Neural progenitor cell (in vitro differentiated cells): ENCODE results near the gene ALG12. TPM values are rescaled to one million over a fixed set of nuclear protein-coding genes. Genes with fewer than 3 reads are reported as not detected.

Experiments used
- DNase-seq: peaks from one replicate; pipeline ENCODE4 v3.0.0-alpha.2; 2016; ENCODE audit warnings: low spot score
- H2AFZ ChIP-seq: fragments of 200-600 bp; sonication (generic); replicated peaks from 2 replicates; pipeline ENCODE4 v1.6.1; 2016; ENCODE audit warnings: antibody characterized with exemption
- H3F3A ChIP-seq: fragments of 200-600 bp; sonication (generic); 2 replicates; pipeline ENCODE4 v1.6.1; 2016; ENCODE audit warnings: antibody characterized with exemption, low read depth
- H3K27ac ChIP-seq: fragments of 200-600 bp; sonication (generic); 2 replicates; pipeline ENCODE4 v1.5.1; 2016; ENCODE audit warnings: mild to moderate bottlenecking
- H3K27me3 ChIP-seq: fragments of 200-600 bp; sonication (generic); 2 replicates; pipeline ENCODE4 v1.6.1; 2016; ENCODE audit warnings: mild to moderate bottlenecking, moderate library complexity
- H3K36me3 ChIP-seq: fragments of 200-600 bp; sonication (generic); 2 replicates; pipeline ENCODE4 v1.5.1; 2016
- H3K4me1 ChIP-seq: fragments of 200-600 bp; sonication (generic); 2 replicates; pipeline ENCODE4 v1.6.1; 2016; ENCODE audit warnings: mixed run types
- H3K4me2 ChIP-seq: fragments of 200-600 bp; sonication (generic); 2 replicates; pipeline ENCODE4 v1.6.1; 2016
- H3K4me3 ChIP-seq: fragments of 200-600 bp; sonication (generic); 2 replicates; pipeline ENCODE4 v1.5.1; 2016
- H3K79me2 ChIP-seq: fragments of 200-600 bp; sonication (generic); 2 replicates; pipeline ENCODE4 v1.6.1; 2016; ENCODE audit warnings: low read depth
- H3K9ac ChIP-seq: fragments of 200-600 bp; sonication (generic); 2 replicates; pipeline ENCODE4 v1.6.1; 2016
- H3K9me3 ChIP-seq: fragments of 200-600 bp; sonication (generic); 2 replicates; pipeline ENCODE4 v1.5.1; 2016; ENCODE audit warnings: low read depth
- H4K20me1 ChIP-seq: fragments of 200-600 bp; sonication (generic); 2 replicates; pipeline ENCODE4 v1.6.1; 2016; ENCODE audit warnings: low read depth
- H3K27ac Mint-ChIP-seq: 3 replicates; pipeline ENCODE4 v1.8.0; 2021; ENCODE audit warnings: mixed read lengths
- H3K27me3 Mint-ChIP-seq: 2 replicates; pipeline ENCODE4 v1.8.0; 2022; ENCODE audit warnings: low read depth, mild to moderate bottlenecking, inconsistent platforms, moderate library complexity, mixed read lengths; ENCODE audit not compliant: insufficient read depth
- H3K36me3 Mint-ChIP-seq: 3 replicates; pipeline ENCODE4 v1.8.0; 2021; ENCODE audit warnings: mixed read lengths
- H3K4me1 Mint-ChIP-seq: 3 replicates; pipeline ENCODE4 v1.8.0; 2021; ENCODE audit warnings: mixed read lengths
- H3K4me3 Mint-ChIP-seq: 3 replicates; pipeline ENCODE4 v1.8.0; 2021; ENCODE audit warnings: mild to moderate bottlenecking, moderate library complexity, mixed read lengths
- H3K9me3 Mint-ChIP-seq: 3 replicates; pipeline ENCODE4 v1.8.0; 2020; ENCODE audit warnings: mixed read lengths
- EZH2 ChIP-seq: fragments of 200-600 bp; sonication (generic); IDR thresholded peaks from 2 replicates; pipeline ENCODE4 v1.6.1; 2017; ENCODE audit warnings: antibody characterized with exemption, mild to moderate bottlenecking, moderate library complexity
- EZH2phosphoT487 ChIP-seq: fragments of 200-600 bp; sonication (generic); IDR thresholded peaks from 2 replicates; pipeline ENCODE4 v1.6.1; 2017; ENCODE audit warnings: antibody characterized with exemption
- total RNA-seq: library from RNA; depleted of rRNA; stranded (reverse); fragments of >200 nt; gene quantifications from 2 replicates; pipeline ENCODE4 v1.2.3, GENCODE V29; 2015; ENCODE audit warnings: low replicate concordance
- TF ChIP-seq, protein P1 (sequence below): fragments of 200-600 bp; sonication (generic); IDR thresholded peaks from 2 replicates; pipeline ENCODE4 v1.5.1; 2017; ENCODE audit warnings: antibody characterized with exemption, mild to moderate bottlenecking

The ALG12 gene
- total RNA-seq, 1 donor from 2014 or later = 4.9 TPM

DNA sequence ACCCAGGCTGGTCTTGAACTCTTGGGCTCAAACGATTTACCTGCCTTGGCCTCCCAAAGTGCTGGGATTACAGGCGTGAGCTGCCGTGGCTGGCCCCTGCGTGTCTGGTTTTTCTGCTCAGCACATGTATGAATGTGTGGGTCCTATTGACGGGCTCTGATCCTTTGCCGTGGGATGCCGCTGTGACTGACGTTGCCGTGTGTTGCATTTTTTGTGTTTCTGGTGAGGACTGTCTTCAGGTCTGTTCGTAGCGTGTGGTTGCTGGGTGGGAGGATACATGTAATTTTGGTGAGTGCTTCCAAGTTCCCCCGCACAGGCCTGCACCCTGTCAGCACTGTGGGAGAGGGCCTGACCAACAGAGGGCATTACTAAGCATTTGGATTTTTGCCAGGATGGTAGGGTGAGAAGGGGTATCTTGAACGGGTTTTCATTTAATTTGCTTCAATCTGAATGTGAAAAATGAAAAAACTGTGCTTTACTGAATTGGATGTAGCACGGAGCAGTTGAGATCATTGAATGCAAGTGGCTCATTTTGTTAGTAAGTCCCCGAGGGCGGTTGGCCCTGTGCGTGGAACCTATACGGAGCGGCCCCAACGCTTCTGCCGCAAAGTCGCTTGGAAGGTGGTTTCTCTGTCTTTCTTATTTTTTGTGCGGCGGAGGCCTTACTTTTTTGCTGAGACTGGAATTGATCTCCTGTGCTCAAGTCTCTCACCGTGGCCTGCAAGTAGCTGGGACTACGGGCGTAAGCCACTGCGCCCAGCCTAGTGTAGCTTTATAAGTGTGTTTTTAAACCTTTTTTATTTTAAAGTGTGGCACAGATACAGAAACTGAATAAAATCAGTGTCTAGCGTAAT, 56.4 kb downstream of the ALG12 start:
- Histone ChIP-seq H3K27me3 (no peaks in the 10 kb centered on the region), H3K9me3 (peaks cover 4% of the 10 kb centered on the region), H3K79me2 (peaks cover 99% of the 10 kb centered on the region), H3K4me2 (no peak overlapping the region), H4K20me1 (peaks cover 42% of the 10 kb centered on the region), H3K4me1 (no peaks in the 10 kb centered on the region), H3K27ac (no peak overlapping the region), H3F3A (peaks cover 3% of the 10 kb centered on the region), H3K36me3 (peaks cover 7% of the 10 kb centered on the region), H2AFZ (no peak overlapping the region), H3K4me3 (no peak overlapping the region), H3K9ac (no peak overlapping the region)
- Mint-ChIP-seq H3K27me3 (no peaks in the 10 kb centered on the region), H3K27ac (no peak overlapping the region), H3K9me3 (peaks cover 41% of the 10 kb centered on the region), H3K4me1 (peaks cover 2% of the 10 kb centered on the region), H3K4me3 (no peak overlapping the region), H3K36me3 (peaks cover 44% of the 10 kb centered on the region)
- TF ChIP-seq, protein P1, sequence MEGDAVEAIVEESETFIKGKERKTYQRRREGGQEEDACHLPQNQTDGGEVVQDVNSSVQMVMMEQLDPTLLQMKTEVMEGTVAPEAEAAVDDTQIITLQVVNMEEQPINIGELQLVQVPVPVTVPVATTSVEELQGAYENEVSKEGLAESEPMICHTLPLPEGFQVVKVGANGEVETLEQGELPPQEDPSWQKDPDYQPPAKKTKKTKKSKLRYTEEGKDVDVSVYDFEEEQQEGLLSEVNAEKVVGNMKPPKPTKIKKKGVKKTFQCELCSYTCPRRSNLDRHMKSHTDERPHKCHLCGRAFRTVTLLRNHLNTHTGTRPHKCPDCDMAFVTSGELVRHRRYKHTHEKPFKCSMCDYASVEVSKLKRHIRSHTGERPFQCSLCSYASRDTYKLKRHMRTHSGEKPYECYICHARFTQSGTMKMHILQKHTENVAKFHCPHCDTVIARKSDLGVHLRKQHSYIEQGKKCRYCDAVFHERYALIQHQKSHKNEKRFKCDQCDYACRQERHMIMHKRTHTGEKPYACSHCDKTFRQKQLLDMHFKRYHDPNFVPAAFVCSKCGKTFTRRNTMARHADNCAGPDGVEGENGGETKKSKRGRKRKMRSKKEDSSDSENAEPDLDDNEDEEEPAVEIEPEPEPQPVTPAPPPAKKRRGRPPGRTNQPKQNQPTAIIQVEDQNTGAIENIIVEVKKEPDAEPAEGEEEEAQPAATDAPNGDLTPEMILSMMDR = no peak
- TF ChIP-seq EZH2 (no peak), EZH2phosphoT487 (no peak)
- no peak for DNase-seq

DNA sequence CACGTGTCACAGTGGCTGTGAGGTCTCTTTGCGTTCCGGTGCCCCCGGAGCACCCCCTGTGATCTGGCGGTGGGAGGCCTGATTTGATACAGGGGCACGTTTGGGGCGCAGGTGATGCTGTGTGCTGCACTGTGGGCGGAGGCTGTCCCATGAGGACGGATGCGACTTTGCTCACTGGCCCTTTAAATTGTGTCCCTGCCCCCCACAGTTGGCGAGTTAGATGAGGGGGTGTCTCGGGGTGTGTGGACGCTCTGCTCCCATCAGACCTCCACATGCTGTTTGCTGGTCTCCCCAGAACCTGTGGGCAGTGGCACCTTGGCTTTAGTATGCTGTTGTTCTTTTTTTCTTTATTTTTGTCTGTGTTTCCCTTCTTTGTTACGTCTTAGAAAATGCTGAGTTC, 59.4 kb downstream of the ALG12 start:
- H3K9me3 ChIP-seq = no peaks in the 10 kb centered on the region
- peaks cover 70% of the 10 kb centered on the region for H4K20me1 ChIP-seq
- no peak overlapping the region for H3K27ac ChIP-seq
- peaks cover 98% of the 10 kb centered on the region for H3K79me2 ChIP-seq
- Mint-ChIP-seq H3K27ac (peak overlapping the region; percentile 6), H3K27me3 (peaks cover 6% of the 10 kb centered on the region), H3K4me1 (peaks cover 21% of the 10 kb centered on the region), H3K9me3 (peaks cover 20% of the 10 kb centered on the region), H3K4me3 (no peak overlapping the region), H3K36me3 (peaks cover 25% of the 10 kb centered on the region)
- H2AFZ ChIP-seq = no peak overlapping the region
- H3K36me3 ChIP-seq = no peaks in the 10 kb centered on the region
- no peak overlapping the region for H3K4me2 ChIP-seq
- H3K4me3 ChIP-seq = no peak overlapping the region
- peaks cover 16% of the 10 kb centered on the region for H3K4me1 ChIP-seq
- no peaks in the 10 kb centered on the region for H3K27me3 ChIP-seq
- H3K9ac ChIP-seq = no peak overlapping the region
- no peak for TF ChIP-seq EZH2
- no peak for TF ChIP-seq EZH2phosphoT487
- TF ChIP-seq, protein P1 = no peak
- peaks cover 12% of the 10 kb centered on the region for H3F3A ChIP-seq
- no peak for DNase-seq

DNA sequence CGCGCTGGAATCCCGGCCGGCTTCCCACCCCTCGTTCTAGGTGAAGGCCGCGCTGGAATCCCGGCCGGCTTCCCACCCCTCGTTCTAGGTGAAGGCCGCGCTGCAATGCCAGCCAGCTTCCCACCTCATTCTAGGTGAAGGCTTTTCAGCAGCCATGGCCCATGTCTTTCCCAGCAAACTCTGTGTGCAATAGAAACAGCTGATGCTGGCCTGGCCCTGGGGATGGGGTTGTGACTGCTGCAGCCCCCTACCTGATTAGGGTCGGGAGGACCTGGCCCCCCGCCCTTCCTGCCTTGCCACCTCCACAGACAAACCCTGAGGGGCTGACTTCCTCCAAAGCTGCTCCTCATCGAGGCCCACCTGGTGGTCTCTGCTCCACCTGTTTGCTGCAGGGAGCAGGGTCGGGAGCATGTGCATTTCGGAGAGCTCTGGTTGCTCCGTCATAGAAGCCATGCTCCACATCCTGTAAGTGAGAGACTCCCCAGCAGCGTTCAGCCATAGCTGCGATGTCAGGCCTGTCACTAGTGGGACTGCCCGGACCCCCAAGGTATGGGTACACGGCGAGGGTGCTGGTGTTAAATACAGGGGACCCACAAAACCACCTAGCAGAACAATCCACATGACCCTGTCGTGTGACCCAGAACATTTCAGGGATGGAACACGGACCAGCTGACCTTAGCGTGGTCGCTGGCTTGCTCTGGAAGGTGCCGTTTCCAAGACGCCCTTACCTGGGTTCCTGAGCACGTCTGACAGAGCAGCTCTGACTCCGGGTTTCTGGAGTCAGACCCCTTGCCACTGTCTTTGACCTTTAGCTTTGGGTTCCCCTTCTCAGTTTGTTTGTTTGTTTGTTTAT, 61.2 kb downstream of the ALG12 start:
- Histone ChIP-seq H3K4me2 (no peak overlapping the region), H3K27me3 (peaks cover 12% of the 10 kb centered on the region), H3K79me2 (peaks cover 79% of the 10 kb centered on the region), H3K4me1 (peaks cover 16% of the 10 kb centered on the region), H3F3A (peaks cover 12% of the 10 kb centered on the region), H2AFZ (no peak overlapping the region), H3K4me3 (no peak overlapping the region), H3K36me3 (no peaks in the 10 kb centered on the region), H4K20me1 (peaks cover 63% of the 10 kb centered on the region), H3K9ac (no peak overlapping the region), H3K27ac (no peak overlapping the region), H3K9me3 (no peaks in the 10 kb centered on the region)
- peaks cover 9% of the 10 kb centered on the region for H3K9me3 Mint-ChIP-seq
- H3K4me3 Mint-ChIP-seq = peak overlapping the region; percentile 41
- peaks cover 14% of the 10 kb centered on the region for H3K27me3 Mint-ChIP-seq
- DNase-seq = no peak
- peaks cover 16% of the 10 kb centered on the region for H3K36me3 Mint-ChIP-seq
- H3K27ac Mint-ChIP-seq = no peak overlapping the region
- no peak for TF ChIP-seq EZH2phosphoT487
- H3K4me1 Mint-ChIP-seq = peaks cover 21% of the 10 kb centered on the region
